HCT116 (cell line): ENCODE measurements around the gene SERPINI2.

Experiments
- CTCF ChIP-seq, 3 experiments: fragments of 200-600 bp in 1 of 3; sonication (generic) in 1 of 3; IDR thresholded peaks in 2 of 3; conservative IDR thresholded peaks in 1 of 3; 2 replicates each; pipeline ENCODE4 v1.5.1; 2012 to 2017; ENCODE audit warnings: low read depth in 2 of 3, low read length in 2 of 3, antibody characterized with exemption in 1 of 3, borderline replicate concordance in 1 of 3, control low read depth in 1 of 3, mild to moderate bottlenecking in 1 of 3, mixed read lengths in 1 of 3, mixed run types in 1 of 3, moderate library complexity in 1 of 3; ENCODE audit not compliant: insufficient read depth in 1 of 3
- ELF1 ChIP-seq: IDR thresholded peaks from 2 replicates; pipeline ENCODE4 v1.6.1; 2012; ENCODE audit warnings: low read depth, borderline replicate concordance
- JUND ChIP-seq: IDR thresholded peaks from 2 replicates; pipeline ENCODE4 v1.6.1; 2012
- POLR2AphosphoS5 ChIP-seq: IDR thresholded peaks from 2 replicates; pipeline ENCODE4 v1.6.1; 2011; ENCODE audit warnings: mild to moderate bottlenecking, low read depth, low read length, moderate library complexity
- REST ChIP-seq: IDR thresholded peaks from 2 replicates; pipeline ENCODE4 v1.6.1; 2012; ENCODE audit warnings: low read depth
- SIN3A ChIP-seq: IDR thresholded peaks from 2 replicates; pipeline ENCODE4 v1.6.1; 2012; ENCODE audit warnings: low read depth
- SRF ChIP-seq: IDR thresholded peaks from 2 replicates; pipeline ENCODE4 v1.6.1; 2012; ENCODE audit warnings: low read depth
- YY1 ChIP-seq: IDR thresholded peaks from 2 replicates; pipeline ENCODE4 v1.6.1; 2011; ENCODE audit warnings: low read length, low read depth, moderate library complexity, mild to moderate bottlenecking; ENCODE audit not compliant: insufficient replicate concordance; ENCODE audit errors: extremely low read depth
- ZBTB33 ChIP-seq: IDR thresholded peaks from 2 replicates; pipeline ENCODE4 v1.6.1; 2011; ENCODE audit warnings: mild to moderate bottlenecking, low read length, moderate library complexity; ENCODE audit not compliant: insufficient replicate concordance; ENCODE audit errors: extremely low read depth
- ZFX ChIP-seq: fragments of 450-650 bp; IDR thresholded peaks from 2 replicates; pipeline ENCODE4 v1.6.1; 2017
- ZNF274 ChIP-seq: fragments of 200-500 bp; sonication (Bioruptor generic); IDR thresholded peaks from 2 replicates; pipeline ENCODE4 v1.6.1; 2014; ENCODE audit warnings: mild to moderate bottlenecking, low read depth, low read length, inconsistent platforms
- TF ChIP-seq, protein P1 (sequence below): IDR thresholded peaks from 2 replicates; pipeline ENCODE4 v1.6.1; 2012
- TF ChIP-seq, protein P2 (sequence below): IDR thresholded peaks from 2 replicates; pipeline ENCODE4 v1.6.1; 2012

DNA sequence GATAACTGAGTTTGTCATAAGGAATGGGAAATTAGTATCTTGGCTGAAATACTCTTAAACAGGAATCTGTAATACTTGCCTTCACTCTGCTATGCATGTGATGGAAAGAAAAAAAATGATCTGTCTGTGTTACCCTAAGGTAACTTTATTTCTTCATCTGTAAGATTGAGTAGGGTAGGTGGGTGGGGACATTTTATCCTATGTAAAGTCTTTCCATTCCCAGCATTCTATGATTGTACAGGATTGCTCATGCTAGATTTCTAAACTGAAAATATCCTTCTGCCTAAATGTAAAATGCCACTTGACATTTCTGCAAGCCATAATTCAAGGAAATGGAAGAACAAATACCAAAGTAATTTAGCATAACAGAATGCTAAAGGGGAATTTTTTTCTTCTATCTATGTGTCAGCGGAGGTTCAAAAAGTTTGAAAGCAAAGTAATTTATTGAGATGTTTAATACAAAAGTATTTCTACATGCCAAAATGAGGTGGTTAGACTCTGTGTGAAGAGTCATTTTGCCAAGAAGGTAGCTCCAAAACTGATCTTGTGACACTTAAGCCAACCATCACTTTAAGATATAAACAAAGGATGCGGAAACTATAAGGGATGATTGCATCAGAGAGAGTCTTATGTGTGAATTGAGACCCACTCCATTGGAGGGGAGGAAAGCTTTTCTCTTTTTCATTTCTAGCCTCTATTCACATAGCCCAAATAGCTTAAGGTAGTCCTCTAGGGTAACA lies 46.6 kb upstream of the SERPINI2 start:
- TF ChIP-seq, protein P1, sequence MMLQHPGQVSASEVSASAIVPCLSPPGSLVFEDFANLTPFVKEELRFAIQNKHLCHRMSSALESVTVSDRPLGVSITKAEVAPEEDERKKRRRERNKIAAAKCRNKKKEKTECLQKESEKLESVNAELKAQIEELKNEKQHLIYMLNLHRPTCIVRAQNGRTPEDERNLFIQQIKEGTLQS: no peak
- TF ChIP-seq YY1 (no peak), CTCF (IDR thresholded peaks at IDR 0.05 in 2 of 3, conservative IDR thresholded peaks at IDR 0.05 in 1 of 3; ENCODE audit: borderline replicate concordance in 1 of 3, insufficient read depth in 1 of 3, low read depth in 2 of 3, low read length in 2 of 3) (no peak), ZBTB33 (no peak), ZFX (no peak), SIN3A (no peak), REST (no peak), POLR2AphosphoS5 (no peak), ZNF274 (no peak), JUND (no peak), SRF (no peak), ELF1 (no peak)
- TF ChIP-seq, protein P2, sequence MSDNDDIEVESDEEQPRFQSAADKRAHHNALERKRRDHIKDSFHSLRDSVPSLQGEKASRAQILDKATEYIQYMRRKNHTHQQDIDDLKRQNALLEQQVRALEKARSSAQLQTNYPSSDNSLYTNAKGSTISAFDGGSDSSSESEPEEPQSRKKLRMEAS: no peak
